ENCODE data around the gene KLK4.

KLK4 gene

DNA sequence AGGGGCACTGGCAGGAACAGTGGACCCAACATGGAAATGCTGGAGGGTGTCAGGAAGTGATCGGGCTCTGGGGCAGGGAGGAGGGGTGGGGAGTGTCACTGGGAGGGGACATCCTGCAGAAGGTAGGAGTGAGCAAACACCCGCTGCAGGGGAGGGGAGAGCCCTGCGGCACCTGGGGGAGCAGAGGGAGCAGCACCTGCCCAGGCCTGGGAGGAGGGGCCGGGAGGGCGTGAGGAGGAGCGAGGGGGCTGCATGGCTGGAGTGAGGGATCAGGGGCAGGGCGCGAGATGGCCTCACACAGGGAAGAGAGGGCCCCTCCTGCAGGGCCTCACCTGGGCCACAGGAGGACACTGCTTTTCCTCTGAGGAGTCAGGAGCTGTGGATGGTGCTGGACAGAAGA is 33.9 kb downstream of the KLK4 start:
- DNase-seq: no peak

DNA sequence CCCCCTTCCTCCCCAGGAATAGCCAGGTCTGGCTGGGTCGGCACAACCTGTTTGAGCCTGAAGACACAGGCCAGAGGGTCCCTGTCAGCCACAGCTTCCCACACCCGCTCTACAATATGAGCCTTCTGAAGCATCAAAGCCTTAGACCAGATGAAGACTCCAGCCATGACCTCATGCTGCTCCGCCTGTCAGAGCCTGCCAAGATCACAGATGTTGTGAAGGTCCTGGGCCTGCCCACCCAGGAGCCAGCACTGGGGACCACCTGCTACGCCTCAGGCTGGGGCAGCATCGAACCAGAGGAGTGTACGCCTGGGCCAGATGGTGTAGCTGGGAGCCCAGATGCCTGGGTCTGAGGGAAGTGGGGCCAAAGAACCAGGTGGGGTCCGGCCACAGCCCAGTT is 34.7 kb downstream of the KLK4 start:
- no peak for DNase-seq

DNA sequence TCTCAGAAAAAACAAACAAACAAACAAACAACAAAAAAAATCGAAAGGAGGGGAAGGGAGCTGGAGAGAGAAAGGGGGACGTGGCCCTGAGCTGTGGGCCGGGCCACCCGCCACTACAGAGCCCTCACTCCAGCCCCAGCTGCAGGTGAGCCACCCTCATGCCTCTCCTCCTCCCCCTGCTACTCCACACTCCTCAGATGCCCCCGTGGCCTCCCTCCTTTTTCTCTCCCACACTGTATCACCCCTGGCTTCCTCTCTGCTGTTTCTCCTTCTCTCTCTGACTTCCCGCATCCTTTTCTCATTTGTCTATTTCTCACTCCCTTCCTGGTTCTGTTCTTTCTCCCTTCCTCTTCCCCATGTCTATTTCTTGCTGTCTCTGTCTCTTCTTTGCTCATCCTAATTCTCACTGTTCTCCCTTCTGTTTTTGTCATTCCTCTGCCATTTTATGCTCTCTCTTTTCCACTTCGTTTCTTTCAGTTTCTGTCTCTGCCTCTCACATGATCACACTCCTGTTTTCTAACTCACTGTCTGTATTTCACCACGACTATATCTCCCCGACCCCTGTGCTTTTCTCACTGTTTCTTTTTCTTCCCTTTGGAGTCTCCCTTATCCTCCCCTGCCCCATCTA is 35.3 kb downstream of the KLK4 start:
- DNase-seq: no peak

DNA sequence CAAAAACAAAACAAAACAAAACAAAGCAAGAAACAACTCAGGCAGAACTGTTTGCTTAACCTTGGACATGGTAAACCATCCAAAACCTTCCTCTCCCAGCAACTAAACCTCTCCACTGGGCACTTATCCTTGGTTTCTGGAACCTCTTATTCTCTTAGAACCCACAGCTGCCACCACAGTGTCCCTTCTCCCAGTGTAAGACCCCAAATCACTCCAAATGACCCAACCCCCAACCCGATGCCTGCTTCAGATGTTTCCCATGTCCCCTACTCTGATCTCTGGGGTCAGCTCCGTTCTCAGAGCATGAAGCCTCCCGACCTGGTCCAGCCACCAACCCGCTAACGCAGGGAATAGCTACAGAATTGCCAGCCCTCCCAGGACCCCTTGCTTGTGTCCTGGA is 37.0 kb downstream of the KLK4 start:
- DNase-seq: no peak

DNA sequence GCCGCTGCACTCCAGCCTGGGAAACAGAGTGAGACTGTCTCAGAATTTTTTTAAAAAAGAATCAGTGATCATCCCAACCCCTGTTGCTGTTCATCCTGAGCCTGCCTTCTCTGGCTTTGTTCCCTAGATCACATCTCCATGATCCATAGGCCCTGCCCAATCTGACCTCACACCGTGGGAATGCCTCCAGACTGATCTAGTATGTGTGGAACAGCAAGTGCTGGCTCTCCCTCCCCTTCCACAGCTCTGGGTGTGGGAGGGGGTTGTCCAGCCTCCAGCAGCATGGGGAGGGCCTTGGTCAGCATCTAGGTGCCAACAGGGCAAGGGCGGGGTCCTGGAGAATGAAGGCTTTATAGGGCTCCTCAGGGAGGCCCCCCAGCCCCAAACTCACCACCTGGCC is 38.1 kb downstream of the KLK4 start, which contains the start of gene KLK2:
KLK2 (plus strand) TSS at position 384 of the 400 bp plus-strand sequence. CDS start 35 bp downstream, outside the sequence.
- DNase-seq: no peak

DNA sequence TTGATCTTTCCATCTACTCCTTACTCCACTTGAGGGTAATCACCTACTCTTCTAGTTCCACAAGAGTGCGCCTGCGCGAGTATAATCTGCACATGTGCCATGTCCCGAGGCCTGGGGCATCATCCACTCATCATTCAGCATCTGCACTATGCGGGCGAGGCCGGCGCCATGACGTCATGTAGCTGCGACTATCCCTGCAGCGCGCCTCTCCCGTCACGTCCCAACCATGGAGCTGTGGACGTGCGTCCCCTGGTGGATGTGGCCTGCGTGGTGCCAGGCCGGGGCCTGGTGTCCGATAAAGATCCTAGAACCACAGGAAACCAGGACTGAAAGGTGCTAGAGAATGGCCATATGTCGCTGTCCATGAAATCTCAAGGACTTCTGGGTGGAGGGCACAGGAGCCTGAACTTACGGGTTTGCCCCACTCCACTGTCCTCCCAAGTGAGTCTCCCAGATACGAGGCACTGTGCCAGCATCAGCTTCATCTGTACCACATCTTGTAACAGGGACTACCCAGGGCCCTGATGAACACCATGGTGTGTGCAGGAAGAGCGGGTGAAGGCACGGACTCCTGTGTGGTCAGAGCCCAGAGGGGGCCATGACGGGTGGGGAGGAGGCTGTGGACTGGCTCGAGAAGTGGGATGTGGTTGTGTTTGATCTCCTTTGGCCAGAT is 40.6 kb downstream of the KLK4 start:
- DNase-seq: no peak

DNA sequence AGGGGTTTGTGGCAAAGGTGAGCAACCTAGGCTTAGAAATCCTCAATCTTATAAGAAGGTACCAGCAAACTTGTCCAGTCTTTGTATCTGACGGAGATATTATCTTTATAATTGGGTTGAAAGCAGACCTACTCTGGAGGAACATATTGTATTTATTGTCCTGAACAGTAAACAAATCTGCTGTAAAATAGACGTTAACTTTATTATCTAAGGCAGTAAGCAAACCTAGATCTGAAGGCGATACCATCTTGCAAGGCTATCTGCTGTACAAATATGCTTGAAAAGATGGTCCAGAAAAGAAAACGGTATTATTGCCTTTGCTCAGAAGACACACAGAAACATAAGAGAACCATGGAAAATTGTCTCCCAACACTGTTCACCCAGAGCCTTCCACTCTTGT is 41.7 kb downstream of the KLK4 start:
- no peak for DNase-seq

DNA sequence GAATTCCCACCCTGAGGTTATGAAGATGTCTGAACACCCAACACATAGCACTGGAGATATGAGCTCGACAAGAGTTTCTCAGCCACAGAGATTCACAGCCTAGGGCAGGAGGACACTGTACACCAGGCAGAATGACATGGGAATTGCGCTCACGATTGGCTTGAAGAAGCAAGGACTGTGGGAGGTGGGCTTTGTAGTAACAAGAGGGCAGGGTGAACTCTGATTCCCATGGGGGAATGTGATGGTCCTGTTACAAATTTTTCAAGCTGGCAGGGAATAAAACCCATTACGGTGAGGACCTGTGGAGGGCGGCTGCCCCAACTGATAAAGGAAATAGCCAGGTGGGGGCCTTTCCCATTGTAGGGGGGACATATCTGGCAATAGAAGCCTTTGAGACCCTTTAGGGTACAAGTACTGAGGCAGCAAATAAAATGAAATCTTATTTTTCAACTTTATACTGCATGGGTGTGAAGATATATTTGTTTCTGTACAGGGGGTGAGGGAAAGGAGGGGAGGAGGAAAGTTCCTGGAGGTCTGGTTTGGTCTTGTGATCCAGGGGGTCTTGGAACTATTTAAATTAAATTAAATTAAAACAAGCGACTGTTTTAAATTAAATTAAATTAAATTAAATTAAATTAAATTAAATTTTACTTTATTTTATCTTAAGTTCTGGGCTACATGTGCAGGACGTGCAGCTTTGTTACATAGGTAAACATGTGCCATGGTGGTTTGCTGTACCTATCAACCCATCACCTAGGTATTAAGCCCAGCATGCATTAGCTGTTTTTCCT is 49.5 kb downstream of the KLK4 start:
- DNase-seq: no peak

DNA sequence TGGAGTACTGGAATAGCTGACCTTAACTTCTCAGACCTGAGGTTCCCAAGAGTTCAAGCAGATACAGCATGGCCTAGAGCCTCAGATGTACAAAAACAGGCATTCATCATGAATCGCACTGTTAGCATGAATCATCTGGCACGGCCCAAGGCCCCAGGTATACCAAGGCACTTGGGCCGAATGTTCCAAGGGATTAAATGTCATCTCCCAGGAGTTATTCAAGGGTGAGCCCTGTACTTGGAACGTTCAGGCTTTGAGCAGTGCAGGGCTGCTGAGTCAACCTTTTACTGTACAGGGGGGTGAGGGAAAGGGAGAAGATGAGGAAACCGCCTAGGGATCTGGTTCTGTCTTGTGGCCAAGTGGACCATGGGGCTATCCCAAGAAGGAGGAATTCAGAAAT is 50.2 kb downstream of the KLK4 start:
- no peak for DNase-seq

DNA sequence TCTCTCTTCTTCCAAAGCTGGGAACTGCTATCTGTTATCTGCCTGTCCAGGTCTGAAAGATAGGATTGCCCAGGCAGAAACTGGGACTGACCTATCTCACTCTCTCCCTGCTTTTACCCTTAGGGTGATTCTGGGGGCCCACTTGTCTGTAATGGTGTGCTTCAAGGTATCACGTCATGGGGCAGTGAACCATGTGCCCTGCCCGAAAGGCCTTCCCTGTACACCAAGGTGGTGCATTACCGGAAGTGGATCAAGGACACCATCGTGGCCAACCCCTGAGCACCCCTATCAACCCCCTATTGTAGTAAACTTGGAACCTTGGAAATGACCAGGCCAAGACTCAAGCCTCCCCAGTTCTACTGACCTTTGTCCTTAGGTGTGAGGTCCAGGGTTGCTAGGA is 51.3 kb downstream of the KLK4 start:
- DNase-seq: no peak

DNA sequence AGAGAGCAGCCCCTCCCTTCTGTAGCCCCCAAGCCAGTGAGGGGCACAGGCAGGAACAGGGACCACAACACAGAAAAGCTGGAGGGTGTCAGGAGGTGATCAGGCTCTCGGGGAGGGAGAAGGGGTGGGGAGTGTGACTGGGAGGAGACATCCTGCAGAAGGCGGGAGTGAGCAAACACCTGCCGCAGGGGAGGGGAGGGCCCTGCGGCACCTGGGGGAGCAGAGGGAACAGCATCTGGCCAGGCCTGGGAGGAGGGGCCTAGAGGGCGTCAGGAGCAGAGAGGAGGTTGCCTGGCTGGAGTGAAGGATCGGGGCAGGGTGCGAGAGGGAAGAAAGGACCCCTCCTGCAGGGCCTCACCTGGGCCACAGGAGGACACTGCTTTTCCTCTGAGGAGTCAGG is 52.3 kb downstream of the KLK4 start:
- no peak for DNase-seq

DNA sequence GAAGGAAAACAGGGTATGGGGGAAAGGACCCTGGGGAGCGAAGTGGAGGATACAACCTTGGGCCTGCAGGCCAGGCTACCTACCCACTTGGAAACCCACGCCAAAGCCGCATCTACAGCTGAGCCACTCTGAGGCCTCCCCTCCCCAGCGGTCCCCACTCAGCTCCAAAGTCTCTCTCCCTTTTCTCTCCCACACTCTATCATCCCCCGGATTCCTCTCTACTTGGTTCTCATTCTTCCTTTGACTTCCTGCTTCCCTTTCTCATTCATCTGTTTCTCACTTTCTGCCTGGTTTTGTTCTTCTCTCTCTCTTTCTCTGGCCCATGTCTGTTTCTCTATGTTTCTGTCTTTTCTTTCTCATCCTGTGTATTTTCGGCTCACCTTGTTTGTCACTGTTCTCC is 53.8 kb downstream of the KLK4 start:
- DNase-seq: no peak
